Measurements from ENCODE around the gene SPHK1.

SPHK1 gene

DNA sequence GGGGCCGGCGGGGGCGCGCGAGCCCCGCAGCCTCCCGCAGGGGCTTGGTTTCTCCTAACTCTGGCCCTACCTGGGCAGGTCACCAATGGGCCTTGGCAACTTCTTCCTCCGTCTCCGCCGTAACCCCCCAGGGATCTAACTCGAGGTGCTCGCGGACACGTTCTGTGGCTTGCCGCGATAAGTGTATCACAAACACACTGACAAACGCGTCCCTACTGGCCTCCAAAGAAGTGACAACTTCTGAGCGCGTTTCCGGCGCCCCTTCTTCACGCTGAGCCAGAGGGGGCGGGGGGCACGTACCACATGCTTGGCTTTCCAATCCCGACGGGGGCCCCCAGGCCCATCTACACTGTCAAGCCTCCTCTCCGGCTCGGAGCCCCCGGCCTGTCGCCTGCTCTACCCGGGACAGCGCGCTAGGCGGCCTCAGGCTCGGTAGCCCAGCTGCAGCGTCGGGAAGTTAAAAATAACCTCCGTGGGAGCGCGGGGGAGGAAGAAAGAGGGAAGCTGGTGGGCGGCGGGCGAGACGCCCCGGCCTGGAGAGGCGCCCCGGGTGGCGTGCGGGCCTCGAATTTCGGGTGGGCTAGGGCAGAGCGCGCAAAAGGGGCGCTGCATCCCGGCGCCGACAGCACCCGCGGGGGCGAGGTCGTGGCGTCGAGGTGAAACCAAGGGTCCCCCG lies 725 bp upstream of the SPHK1 start:
- H3K27me3 ChIP-seq, result peaks cover 66% of the 10 kb centered on the region
- H3K9me3 ChIP-seq, result no peaks in the 10 kb centered on the region
- peak overlapping the region; percentile 72 for H3K27ac ChIP-seq
- H3K9ac ChIP-seq, result peak overlapping the region; percentile 74
- H3K4me2 ChIP-seq, result peak overlapping the region; percentile 99
- H3K4me3 ChIP-seq, result peak overlapping the region; percentile 73
- H4K20me1 ChIP-seq, result peaks cover 41% of the 10 kb centered on the region
- peaks cover 2% of the 10 kb centered on the region; the same call in 1 of the 2 replicates for H3K36me3 ChIP-seq
- no peak for TF ChIP-seq Cebpa-rat (IDR thresholded peaks at IDR 0.05)
- peaks cover 66% of the 10 kb centered on the region for H3K4me1 ChIP-seq

DNA sequence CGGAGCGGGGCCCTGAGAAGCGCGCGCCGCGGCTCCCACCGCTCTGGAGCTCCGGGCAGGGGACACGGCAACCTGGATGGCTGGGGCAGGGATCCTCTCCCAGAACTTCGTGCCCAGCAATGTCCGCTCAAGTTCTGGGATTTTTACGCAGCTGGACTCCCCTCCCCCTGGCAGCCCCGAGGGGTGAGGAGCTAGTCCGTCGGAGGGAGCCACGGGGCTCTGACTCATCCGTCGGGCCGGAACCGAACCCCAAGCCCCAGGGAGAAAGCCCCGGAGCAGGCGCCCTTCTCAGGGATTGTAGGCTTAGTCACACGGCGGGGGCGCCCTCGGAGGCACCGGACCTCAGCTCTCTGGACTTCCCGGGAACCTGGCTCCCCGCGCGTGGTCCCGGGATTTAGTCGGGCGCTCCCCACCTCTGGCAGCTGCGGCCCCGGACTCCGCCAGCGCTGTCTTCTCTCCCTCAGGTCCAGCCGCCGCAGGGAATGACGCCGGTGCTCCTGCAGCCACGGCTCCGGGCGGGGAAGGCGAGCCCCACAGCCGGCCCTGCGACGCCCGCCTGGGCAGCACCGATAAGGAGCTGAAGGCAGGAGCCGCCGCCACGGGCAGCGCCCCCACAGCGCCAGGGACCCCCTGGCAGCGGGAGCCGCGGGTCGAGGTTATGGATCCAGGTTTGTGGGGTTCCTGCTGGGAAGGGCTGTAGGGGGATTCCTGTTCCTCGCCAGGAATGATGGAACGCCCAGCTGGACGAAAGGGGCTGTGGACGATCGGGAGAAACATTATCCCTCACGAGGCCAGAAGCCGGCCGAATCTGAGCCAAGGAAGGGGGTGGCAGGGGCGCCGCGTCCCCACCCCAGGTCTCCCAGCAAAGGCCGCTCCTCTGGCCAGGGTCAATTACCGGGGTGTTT lies 830 bp downstream of the SPHK1 start:
- TF ChIP-seq Cebpa-rat (IDR thresholded peaks at IDR 0.05), result no peak
- Histone ChIP-seq H3K27ac (peak overlapping the region; percentile 72; the same call in 1 of the 2 replicates), H3K9ac (peak overlapping the region; percentile 74), H3K4me3 (peak overlapping the region; percentile 73), H4K20me1 (peaks cover 51% of the 10 kb centered on the region), H3K4me1 (peaks cover 71% of the 10 kb centered on the region), H3K9me3 (no peaks in the 10 kb centered on the region), H3K27me3 (peaks cover 63% of the 10 kb centered on the region), H3K4me2 (peak overlapping the region; percentile 99), H3K36me3 (peaks cover 13% of the 10 kb centered on the region)

- no peak overlapping the region for H3K9ac ChIP-seq
- H3K36me3 ChIP-seq, result peaks cover 22% of the 10 kb centered on the region
- H4K20me1 ChIP-seq, result peaks cover 57% of the 10 kb centered on the region
- H3K4me3 ChIP-seq, result peak overlapping the region; percentile 73
- no peak for TF ChIP-seq Cebpa-rat (IDR thresholded peaks at IDR 0.05)
- no peaks in the 10 kb centered on the region for H3K9me3 ChIP-seq
- no peak overlapping the region for H3K27ac ChIP-seq
- peaks cover 72% of the 10 kb centered on the region for H3K4me1 ChIP-seq
- peaks cover 54% of the 10 kb centered on the region for H3K27me3 ChIP-seq
- peak overlapping the region; percentile 99 for H3K4me2 ChIP-seq
Measured at GRCh38 chr17:76385892-76386786, 1.7 kb downstream of the SPHK1 start.

DNA sequence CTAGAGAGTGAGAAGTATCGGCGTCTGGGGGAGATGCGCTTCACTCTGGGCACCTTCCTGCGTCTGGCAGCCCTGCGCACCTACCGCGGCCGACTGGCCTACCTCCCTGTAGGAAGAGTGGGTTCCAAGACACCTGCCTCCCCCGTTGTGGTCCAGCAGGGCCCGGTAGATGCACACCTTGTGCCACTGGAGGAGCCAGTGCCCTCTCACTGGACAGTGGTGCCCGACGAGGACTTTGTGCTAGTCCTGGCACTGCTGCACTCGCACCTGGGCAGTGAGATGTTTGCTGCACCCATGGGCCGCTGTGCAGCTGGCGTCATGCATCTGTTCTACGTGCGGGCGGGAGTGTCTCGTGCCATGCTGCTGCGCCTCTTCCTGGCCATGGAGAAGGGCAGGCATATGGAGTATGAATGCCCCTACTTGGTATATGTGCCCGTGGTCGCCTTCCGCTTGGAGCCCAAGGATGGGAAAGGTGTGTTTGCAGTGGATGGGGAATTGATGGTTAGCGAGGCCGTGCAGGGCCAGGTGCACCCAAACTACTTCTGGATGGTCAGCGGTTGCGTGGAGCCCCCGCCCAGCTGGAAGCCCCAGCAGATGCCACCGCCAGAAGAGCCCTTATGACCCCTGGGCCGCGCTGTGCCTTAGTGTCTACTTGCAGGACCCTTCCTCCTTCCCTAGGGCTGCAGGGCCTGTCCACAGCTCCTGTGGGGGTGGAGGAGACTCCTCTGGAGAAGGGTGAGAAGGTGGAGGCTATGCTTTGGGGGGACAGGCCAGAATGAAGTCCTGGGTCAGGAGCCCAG lies 2.8 kb downstream of the SPHK1 start:
- H3K4me1 ChIP-seq, result peaks cover 66% of the 10 kb centered on the region
- peaks cover 31% of the 10 kb centered on the region for H3K36me3 ChIP-seq
- no peak overlapping the region for H3K9ac ChIP-seq
- TF ChIP-seq Cebpa-rat (IDR thresholded peaks at IDR 0.05), result no peak
- peaks cover 49% of the 10 kb centered on the region for H4K20me1 ChIP-seq
- no peak overlapping the region for H3K27ac ChIP-seq
- H3K4me2 ChIP-seq, result peak overlapping the region; percentile 99
- H3K27me3 ChIP-seq, result peaks cover 44% of the 10 kb centered on the region
- no peak overlapping the region for H3K4me3 ChIP-seq
- no peaks in the 10 kb centered on the region for H3K9me3 ChIP-seq

- Histone ChIP-seq H3K4me2 (no peak overlapping the region), H3K4me3 (no peak overlapping the region), H4K20me1 (peaks cover 48% of the 10 kb centered on the region), H3K36me3 (peaks cover 51% of the 10 kb centered on the region), H3K27ac (no peak overlapping the region), H3K4me1 (peaks cover 47% of the 10 kb centered on the region), H3K9me3 (no peaks in the 10 kb centered on the region), H3K27me3 (peaks cover 23% of the 10 kb centered on the region), H3K9ac (no peak overlapping the region)
- TF ChIP-seq Cebpa-rat (IDR thresholded peaks at IDR 0.05), result no peak
Measured at GRCh38 chr17:76388966-76389888, 4.8 kb downstream of the SPHK1 start.

- Histone ChIP-seq H3K4me3 (no peak overlapping the region), H3K9me3 (no peaks in the 10 kb centered on the region), H3K27me3 (peaks cover 16% of the 10 kb centered on the region), H3K4me2 (no peak overlapping the region), H3K27ac (no peak overlapping the region), H3K4me1 (peaks cover 40% of the 10 kb centered on the region), H4K20me1 (peaks cover 44% of the 10 kb centered on the region), H3K9ac (no peak overlapping the region), H3K36me3 (peaks cover 59% of the 10 kb centered on the region)
- TF ChIP-seq Cebpa-rat (IDR thresholded peaks at IDR 0.05), result no peak
Measured at GRCh38 chr17:76390003-76390421, 5.6 kb downstream of the SPHK1 start.

- no peak overlapping the region for H3K4me3 ChIP-seq
- H3K27me3 ChIP-seq, result peaks cover 3% of the 10 kb centered on the region
- peaks cover 38% of the 10 kb centered on the region for H4K20me1 ChIP-seq
- H3K9ac ChIP-seq, result no peak overlapping the region
- peaks cover 27% of the 10 kb centered on the region for H3K4me1 ChIP-seq
- no peak overlapping the region for H3K4me2 ChIP-seq
- no peaks in the 10 kb centered on the region for H3K9me3 ChIP-seq
- H3K27ac ChIP-seq, result no peak overlapping the region
- TF ChIP-seq Cebpa-rat (IDR thresholded peaks at IDR 0.05), result no peak
- peaks cover 72% of the 10 kb centered on the region for H3K36me3 ChIP-seq
Measured at GRCh38 chr17:76391200-76391715, 6.8 kb downstream of the SPHK1 start.

GRCh38 chr17:76394166-76394565 lies 9.8 kb downstream of the SPHK1 start:
- no peak for TF ChIP-seq Cebpa-rat (IDR thresholded peaks at IDR 0.05)
- H3K9ac ChIP-seq, result no peak overlapping the region
- H3K4me2 ChIP-seq, result no peak overlapping the region
- no peaks in the 10 kb centered on the region for H3K27me3 ChIP-seq
- H4K20me1 ChIP-seq, result peaks cover 47% of the 10 kb centered on the region
- no peaks in the 10 kb centered on the region for H3K9me3 ChIP-seq
- peaks cover 6% of the 10 kb centered on the region; the same call in 1 of the 2 replicates for H3K4me1 ChIP-seq
- no peak overlapping the region for H3K4me3 ChIP-seq
- H3K36me3 ChIP-seq, result peaks cover 94% of the 10 kb centered on the region
- no peak overlapping the region for H3K27ac ChIP-seq
